Activated CD4-positive, alpha-beta T cell treated with anti-CD3 and anti-CD28 coated beads, Interleukin-2, amount 50 U/mL, for 4 hours (primary cell): Measurements from ENCODE around the gene KRTAP10-2.
"Not testable (repeated sequence)": the region's sequence is repeated elsewhere in the genome, so short reads cannot be mapped to it uniquely, and the experiment has no call there.

Source experiments
- DNase-seq, 2 experiments: peaks; one replicate each; pipeline ENCODE4 v3.0.0-alpha.2; 2020

The KRTAP10-2 gene

DNA sequence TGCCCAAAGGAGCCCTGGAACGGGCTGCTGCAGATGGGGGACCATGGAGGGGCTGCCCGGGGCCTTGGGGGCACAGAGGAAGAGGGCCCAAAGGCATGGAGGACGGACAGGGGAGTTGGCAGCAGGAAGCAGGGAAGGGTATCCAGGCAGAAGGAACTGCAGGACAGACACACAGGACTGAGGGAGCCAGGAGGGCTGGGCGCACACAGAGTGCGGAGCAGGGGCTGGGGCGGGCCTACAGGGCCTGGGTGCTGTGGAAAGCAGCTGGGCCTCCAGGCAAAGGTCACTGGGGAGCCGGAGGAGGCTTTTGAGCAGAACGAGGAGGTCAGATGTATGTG lies 39.4 kb downstream of the KRTAP10-2 start:
- no peak for DNase-seq

DNA sequence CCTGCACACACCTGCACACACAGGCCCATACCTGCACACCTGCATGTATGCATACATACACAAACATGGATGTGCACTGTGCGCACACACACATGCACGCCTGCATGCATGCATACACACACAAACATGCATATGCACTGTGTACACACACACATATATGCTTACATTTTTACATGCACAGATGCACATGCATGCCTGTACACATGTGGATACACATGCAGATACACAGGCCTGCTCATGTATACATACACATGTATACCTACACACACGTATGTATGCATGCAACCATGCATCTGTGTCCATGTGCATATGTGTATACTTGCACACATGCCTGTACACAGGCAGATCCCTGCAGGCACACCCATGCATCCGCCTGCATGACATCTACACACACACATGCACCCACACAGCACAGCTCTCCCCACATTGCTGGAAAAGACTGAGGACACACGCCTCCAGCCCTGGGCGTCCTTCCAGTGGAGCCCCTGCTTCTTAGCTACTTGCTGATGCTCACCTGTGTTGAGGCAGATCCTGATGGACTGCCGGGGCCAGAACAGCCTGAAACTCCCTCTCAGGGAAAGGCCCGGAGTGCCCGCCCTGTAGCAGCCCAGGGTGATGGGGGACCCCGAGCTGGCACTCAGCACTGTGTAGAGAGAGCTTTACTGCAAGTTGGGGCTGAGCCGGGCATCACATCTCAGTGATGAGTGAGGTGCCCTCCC lies 39.9 kb downstream of the KRTAP10-2 start:
- no peak for DNase-seq

DNA sequence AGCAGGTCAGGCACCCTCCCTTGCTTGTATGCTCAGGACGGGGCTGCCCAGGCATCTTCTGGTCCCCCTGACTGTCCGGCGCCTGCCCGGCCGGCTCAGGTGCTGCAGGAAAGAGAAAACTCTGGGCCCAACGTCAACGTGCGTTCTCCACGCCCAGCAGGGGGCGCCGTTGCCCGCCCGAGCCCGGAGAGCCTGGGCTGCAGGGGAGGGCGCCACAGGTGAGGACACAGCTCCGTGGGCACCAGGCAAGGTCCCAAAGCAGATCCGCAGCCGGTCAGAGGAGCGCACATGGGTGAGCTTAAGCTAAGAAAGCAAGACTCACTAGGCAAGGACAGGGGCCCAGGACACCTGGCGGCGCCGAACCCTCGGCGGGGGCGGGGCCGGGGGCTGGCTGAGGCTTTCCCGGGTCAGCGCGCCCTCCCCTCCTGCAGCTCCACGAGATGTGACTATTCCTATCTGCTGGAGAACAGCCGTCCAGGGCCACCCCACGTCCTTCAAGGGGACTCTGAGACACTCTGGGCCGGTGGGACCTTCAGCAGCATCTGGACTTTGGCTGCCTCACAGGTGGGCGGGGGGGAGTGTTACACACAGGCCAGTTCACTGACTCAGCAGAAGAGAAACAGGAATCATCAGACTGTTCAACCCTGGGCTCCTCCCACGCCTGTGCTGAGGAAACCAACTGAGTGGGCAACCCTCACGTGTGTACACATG lies 40.6 kb downstream of the KRTAP10-2 start:
- peak; percentile 71 to 73 for DNase-seq

DNA sequence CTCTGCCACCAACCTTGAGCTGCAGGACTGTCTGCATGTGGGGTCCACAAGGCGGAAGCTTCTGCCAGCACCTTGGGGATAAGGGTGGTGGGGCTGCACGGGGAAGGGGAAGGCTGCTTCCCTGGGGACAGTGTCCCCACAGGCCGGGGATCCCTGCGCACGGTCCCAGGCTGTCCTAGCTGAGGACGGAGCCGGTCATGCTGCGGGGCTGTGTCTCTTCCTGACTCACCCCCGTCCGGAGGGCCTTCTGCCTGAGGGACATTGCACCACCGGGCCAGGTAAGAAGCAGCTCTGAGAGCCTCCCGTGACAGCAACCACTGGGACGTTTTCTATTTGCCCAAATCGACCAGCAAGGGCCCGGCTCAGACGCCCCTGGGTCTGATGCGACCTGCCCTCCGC lies 41.2 kb downstream of the KRTAP10-2 start:
- DNase-seq: no peak

- no peak for DNase-seq
Observed at GRCh38 chr21:44509539-44509938, 41.8 kb downstream of the KRTAP10-2 start.

DNA sequence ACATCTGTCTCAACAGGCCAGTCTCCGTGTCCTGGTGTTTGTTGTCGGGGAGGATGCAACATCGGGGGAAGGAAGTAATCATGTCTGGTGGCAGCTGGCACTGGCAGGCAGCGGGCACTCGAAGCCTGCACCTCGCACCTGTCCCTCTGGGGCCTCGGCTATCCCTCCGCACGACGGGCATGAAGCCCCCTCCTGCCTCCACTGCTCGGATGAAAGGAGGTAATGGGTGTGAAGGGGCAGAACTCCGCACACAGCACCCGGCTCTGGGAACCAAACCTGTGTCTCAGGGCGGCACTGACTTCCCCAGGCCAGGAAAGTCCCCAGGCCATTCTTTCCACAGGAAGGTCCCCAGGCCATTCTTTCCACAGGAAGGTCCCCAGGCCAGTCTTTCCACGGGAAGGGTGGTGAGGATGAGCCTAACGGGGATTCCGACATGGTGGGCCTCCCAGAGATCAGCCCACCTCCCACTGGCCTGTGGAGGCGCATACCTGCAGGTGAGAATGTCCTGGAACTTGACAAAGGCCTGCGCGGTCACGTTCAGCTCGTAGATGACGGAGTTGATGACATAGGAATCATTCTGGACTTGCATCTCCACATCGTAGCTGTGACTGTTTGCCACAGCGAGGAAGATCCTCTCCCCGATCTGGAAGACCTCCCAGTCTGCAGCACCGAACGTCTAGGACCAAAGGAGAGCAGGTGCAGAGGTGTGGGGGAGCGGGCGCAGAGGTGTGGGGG lies 42.4 kb downstream of the KRTAP10-2 start:
- no peak for DNase-seq

GRCh38 chr21:44508426-44508710 lies 42.9 kb downstream of the KRTAP10-2 start:
- no peak for DNase-seq

DNA sequence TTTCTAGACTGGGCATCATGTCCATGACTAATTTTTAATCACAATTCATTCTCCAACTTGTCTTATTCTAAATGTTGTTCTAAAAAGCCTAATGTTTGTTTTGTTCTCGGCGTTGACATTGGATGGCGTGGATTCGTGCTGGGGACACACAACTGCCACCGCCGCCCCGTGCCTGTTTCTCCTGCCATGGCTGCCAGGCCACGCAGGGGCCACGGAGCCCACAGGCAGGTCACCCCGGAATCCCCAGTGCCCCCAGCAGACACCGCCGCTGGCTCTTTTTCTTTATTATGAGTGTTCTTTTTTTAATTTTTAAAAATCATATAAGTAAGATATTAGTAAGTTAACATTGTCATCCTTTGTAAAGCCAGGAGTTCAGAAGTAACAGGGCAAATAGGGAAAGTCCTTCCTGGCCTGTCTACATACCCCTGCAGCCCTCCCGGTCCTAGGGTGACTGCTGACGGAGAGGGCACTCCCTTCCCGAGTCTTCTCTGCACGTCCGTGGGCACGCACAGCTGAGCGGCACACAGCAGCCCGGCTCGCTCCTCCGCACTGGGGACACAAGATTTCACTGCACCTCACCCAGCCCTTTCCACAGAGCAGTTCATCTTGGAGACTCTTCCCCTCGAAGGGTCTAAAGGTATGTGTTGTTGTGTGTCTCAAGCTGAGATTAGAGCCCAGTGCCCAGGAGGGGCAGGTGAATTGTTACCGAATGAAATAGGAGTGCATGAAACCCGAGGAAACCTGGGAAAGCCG lies 43.5 kb downstream of the KRTAP10-2 start:
- no peak for DNase-seq

DNA sequence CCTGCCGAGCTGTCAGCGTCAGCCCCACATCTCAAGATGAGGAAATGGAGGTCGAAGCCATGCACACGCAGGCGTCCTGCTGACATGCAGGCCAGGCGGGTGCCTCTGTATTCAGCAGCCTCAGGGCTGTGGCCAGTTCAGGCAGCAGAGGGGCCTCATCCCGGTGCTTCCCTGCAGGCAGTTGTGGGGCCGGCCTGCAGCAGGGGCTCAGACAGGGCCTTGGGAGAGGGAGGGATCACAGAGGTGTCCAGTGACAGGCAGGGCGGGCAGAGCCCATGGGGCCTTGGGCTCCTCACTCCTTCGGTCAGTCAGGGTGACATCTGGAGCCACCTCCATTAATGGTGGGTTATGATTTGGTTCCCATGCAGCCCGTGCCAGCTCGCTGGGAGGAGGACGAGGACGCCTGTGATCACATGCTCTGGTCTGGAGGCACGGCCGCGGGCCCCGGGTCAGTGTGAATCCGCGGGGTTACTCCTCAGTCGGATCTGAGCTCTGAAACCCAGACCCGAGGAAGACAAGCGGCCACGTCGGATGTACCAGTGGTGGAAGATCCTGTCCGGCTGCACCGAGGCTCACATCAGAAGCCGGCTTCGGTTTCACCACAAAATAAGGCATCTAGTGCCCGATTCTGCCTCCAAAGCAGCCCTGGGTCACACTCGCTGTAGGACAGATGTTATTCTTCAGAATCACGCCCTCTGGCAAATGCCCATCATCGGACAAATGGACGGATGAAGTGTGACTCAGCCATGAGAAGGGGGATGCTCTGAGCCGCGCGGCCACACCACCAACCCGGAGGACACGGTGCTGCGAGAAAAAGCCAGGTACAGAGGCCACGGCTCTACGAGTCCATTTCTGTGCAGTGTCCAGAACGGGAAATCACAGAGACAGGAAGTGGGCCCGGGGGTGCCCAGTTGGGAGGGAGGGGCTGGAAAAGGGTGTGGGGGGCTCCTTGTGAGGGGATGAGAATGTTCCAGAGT lies 44.7 kb downstream of the KRTAP10-2 start:
- no peak for DNase-seq

- no peak for DNase-seq
Observed at GRCh38 chr21:44505673-44506278, 45.5 kb downstream of the KRTAP10-2 start.

GRCh38 chr21:44503901-44504399 lies 47.4 kb downstream of the KRTAP10-2 start:
- DNase-seq: no peak

DNA sequence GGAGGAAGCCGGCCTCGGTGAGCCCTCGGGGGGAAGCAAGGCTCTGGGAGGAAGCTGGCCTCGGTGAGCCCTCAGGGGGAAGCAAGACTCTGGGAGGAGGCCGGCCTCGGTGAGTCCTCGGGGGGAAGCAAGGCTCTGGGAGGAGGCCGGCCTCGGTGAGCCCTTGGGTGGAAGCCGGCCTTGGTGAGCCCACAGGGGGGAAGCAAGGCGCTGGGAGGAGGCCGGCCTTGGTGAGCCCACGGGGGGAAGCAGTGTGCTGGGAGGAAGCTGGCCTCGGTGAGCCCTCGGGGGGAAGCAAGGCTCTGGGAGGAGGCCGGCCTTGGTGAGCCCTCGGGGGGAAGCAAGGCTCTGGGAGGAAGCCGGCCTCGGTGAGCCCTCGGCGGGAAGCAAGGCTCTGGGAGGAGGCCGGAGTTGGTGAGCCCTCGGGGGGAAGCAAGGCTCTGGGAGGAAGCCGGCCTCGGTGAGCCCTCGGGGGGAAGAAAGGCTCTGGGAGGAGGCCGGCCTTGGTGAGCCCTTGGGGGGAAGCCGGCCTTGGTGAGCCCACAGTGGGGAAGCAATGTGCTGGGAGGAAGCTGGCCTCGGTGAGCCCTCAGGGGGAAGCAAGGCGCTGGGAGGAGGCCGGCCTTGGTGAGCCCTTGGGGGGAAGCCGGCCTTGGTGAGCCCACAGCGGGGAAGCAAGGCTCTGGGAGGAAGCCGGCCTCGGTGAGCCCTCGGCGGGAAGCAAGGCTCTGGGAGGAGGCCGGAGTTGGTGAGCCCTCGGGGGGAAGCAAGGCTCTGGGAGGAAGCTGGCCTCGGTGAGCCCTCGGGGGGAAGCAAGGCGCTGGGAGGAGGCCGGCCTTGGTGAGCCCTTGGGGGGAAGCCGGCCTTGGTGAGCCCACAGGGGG lies 48.1 kb downstream of the KRTAP10-2 start:
- DNase-seq: not testable (repeated sequence)

DNA sequence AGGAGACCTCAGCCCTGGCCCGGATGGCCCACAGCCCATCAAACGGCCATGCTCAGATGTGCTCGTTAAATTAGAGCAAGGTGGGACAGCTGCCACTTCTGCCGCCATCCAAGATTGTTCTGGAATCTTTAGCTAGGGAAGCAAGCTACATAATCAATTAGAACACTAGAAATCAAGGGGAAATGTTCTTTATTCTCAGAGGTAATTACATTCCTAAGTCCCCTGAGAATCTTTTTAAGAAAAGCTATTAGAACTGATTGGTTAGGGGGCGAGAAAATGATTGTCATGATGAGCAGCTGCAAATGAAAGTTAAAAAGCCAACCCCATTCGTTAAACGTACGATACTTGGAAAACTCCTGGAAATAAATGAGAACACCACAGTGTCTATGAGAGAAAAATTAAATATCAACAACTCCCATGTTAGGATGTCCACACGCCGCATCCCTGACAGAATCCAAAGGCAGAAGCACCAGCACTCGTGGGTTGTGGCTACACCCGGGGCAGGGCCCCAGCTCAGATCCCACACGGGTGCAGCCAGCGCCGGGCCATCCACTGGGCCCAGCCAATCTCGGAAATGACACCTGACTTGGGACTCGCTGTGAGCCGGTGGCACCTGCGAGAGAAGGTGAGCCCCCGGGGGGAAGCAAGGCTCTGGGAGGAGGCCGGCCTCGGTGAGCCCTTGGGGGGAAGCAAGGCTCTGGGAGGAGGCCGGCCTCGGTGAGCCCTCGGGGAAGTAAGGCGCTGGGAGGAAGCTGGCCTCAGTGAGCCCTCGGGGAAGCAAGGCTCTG lies 48.9 kb downstream of the KRTAP10-2 start:
- no peak for DNase-seq
